Activated CD8-positive, alpha-beta T cell treated with anti-CD3 and anti-CD28 coated beads for 36 hours (primary cell): Measurements from ENCODE around the gene TAAR1. TPM values are rescaled to one million over a fixed set of nuclear protein-coding genes. Genes with fewer than 3 reads are reported as not detected.
"Not testable (repeated sequence)": the region's sequence is repeated elsewhere in the genome, so short reads cannot be mapped to it uniquely, and the experiment has no call there.

ENCODE experiments used
- ATAC-seq: fragments of 200-7000 bp; cut with Tn5 transposase; one replicate; pipeline ENCODE4 v1.10.0; 2021; ENCODE audit warnings: mild to moderate bottlenecking, moderate library complexity
- CTCF ChIA-PET: fragments of 350-600 bp; sonication (Branson Sonifier 250); formaldehyde crosslinking; loops from one replicate; lab custom pipeline; 2021; ENCODE audit warnings: antibody characterized with exemption; lab: Charles Lee
- POLR2A ChIA-PET: fragments of 350-600 bp; sonication (Branson Sonifier 250); formaldehyde crosslinking; loops from one replicate; lab custom pipeline; 2021; ENCODE audit warnings: antibody characterized with exemption; lab: Charles Lee
- DNase-seq: peaks from one replicate; pipeline ENCODE4 v3.0.0-alpha.2; 2020
- H3K27ac Mint-ChIP-seq: one replicate; pipeline ENCODE4 v1.8.0; 2021; ENCODE audit warnings: mild to moderate bottlenecking, mixed read lengths
- H3K27me3 Mint-ChIP-seq: one replicate; pipeline ENCODE4 v1.8.0; 2021; ENCODE audit warnings: mixed read lengths
- H3K36me3 Mint-ChIP-seq: one replicate; pipeline ENCODE4 v1.8.0; 2021; ENCODE audit warnings: low read depth, mixed read lengths
- H3K4me1 Mint-ChIP-seq: one replicate; pipeline ENCODE4 v1.8.0; 2021; ENCODE audit warnings: low read depth, mixed read lengths
- H3K4me3 Mint-ChIP-seq: one replicate; pipeline ENCODE4 v1.8.0; 2021; ENCODE audit warnings: mild to moderate bottlenecking, moderate library complexity, mixed read lengths
- H3K9me3 Mint-ChIP-seq: one replicate; pipeline ENCODE4 v1.8.0; 2021; ENCODE audit warnings: mixed read lengths
- CTCF ChIP-seq: fragments of 200-600 bp; IDR thresholded peaks from one replicate; pipeline ENCODE4 v1.8.0; 2022; ENCODE audit warnings: antibody characterized with exemption, mild to moderate bottlenecking
- intact Hi-C: fragments of 100-400 bp; cut with micrococcal nuclease; formaldehyde crosslinking; loops from one replicate; pipeline ENCODE4 v1.10.0; 2022
- total RNA-seq, 2 experiments: library from RNA; stranded (reverse); gene quantifications; one replicate each; pipeline ENCODE4 v1.2.3, GENCODE V29; 2021

The TAAR1 gene
- total RNA-seq, 2 experiments from 2014 or later, result not detected

- Mint-ChIP-seq H3K4me1 (peaks cover 4% of the 10 kb centered on the region), H3K9me3 (no peaks in the 10 kb centered on the region), H3K27ac (no peak overlapping the region), H3K4me3 (no peak overlapping the region), H3K27me3 (peaks cover 3% of the 10 kb centered on the region), H3K36me3 (no peaks in the 10 kb centered on the region)
- DNase-seq (no peak), ATAC-seq (no peak)
- ChIA-PET CTCF (interaction anchor here (1.0 kb wide), 1 partner anchor 19 kb away, joined by 3 read pairs; no protein-coding TSS in a partner anchor), POLR2A (no interaction called here)
- intact Hi-C loops, result no loop called here
- no peak for TF ChIP-seq CTCF
These were observed 8.6 kb downstream of the TAAR1 start for GRCh38 chr6:132650429-132650828.

- H3K27me3 Mint-ChIP-seq, result peaks cover 3% of the 10 kb centered on the region
- ATAC-seq, result no peak
- CTCF ChIA-PET, result interaction anchor here (1.0 to 1.4 kb wide), 3 partner anchors 10 to 369 kb away, joined by 3 read pairs; partner anchors contain the start of gene TAAR1
- intact Hi-C loops, result no loop called here
- no peak overlapping the region for H3K27ac Mint-ChIP-seq
- POLR2A ChIA-PET, result no interaction called here
- H3K4me3 Mint-ChIP-seq, result no peak overlapping the region
- peaks cover 4% of the 10 kb centered on the region for H3K4me1 Mint-ChIP-seq
- H3K36me3 Mint-ChIP-seq, result no peaks in the 10 kb centered on the region
- TF ChIP-seq CTCF, result no peak
- no peak for DNase-seq
- H3K9me3 Mint-ChIP-seq, result no peaks in the 10 kb centered on the region
These were observed 10.2 kb downstream of the TAAR1 start for GRCh38 chr6:132648828-132649227.

GRCh38 chr6:132648356-132648755 lies 10.6 kb downstream of the TAAR1 start:
- CTCF ChIA-PET, result interaction anchor here (1.0 to 1.4 kb wide), 2 partner anchors 11 to 22 kb away, joined by 3 read pairs; partner anchors contain the start of gene TAAR1
- POLR2A ChIA-PET, result no interaction called here
- no peak overlapping the region for H3K27ac Mint-ChIP-seq
- peaks cover 3% of the 10 kb centered on the region for H3K27me3 Mint-ChIP-seq
- DNase-seq, result peak; percentile 58
- no peak overlapping the region for H3K4me3 Mint-ChIP-seq
- intact Hi-C loops, result no loop called here
- TF ChIP-seq CTCF, result no peak
- no peak for ATAC-seq
- no peaks in the 10 kb centered on the region for H3K36me3 Mint-ChIP-seq
- H3K9me3 Mint-ChIP-seq, result no peaks in the 10 kb centered on the region
- H3K4me1 Mint-ChIP-seq, result peaks cover 4% of the 10 kb centered on the region

- DNase-seq (no peak), ATAC-seq (no peak)
- CTCF ChIA-PET, result no interaction called here
- peaks cover 1% of the 10 kb centered on the region for H3K27me3 Mint-ChIP-seq
- POLR2A ChIA-PET, result no interaction called here
- intact Hi-C loops, result no loop called here
- no peaks in the 10 kb centered on the region for H3K36me3 Mint-ChIP-seq
- no peak overlapping the region for H3K27ac Mint-ChIP-seq
- H3K4me1 Mint-ChIP-seq, result peaks cover 4% of the 10 kb centered on the region
- no peak for TF ChIP-seq CTCF
- H3K9me3 Mint-ChIP-seq, result no peaks in the 10 kb centered on the region
- no peak overlapping the region for H3K4me3 Mint-ChIP-seq
These were observed 15.4 kb downstream of the TAAR1 start for GRCh38 chr6:132643547-132643946.

- H3K27ac Mint-ChIP-seq, POLR2A ChIA-PET, H3K36me3 Mint-ChIP-seq, H3K9me3 Mint-ChIP-seq, ATAC-seq, H3K4me3 Mint-ChIP-seq, DNase-seq, H3K4me1 Mint-ChIP-seq, intact Hi-C loops: not testable (repeated sequence)
- H3K27me3 Mint-ChIP-seq, result peaks cover 21% of the 10 kb centered on the region
- CTCF ChIA-PET, result interaction anchor here (1.0 kb wide), 1 partner anchor 40 kb away, joined by 3 read pairs; no protein-coding TSS in a partner anchor
These were observed 21.8 kb downstream of the TAAR1 start for GRCh38 chr6:132637135-132637534.

- ATAC-seq, H3K9me3 Mint-ChIP-seq, DNase-seq, H3K36me3 Mint-ChIP-seq, H3K4me3 Mint-ChIP-seq, H3K4me1 Mint-ChIP-seq, H3K27ac Mint-ChIP-seq, intact Hi-C loops: not testable (repeated sequence)
- POLR2A ChIA-PET, result interaction anchor here (1.2 kb wide), 1 partner anchor 20 kb away, joined by 3 read pairs; no protein-coding TSS in a partner anchor
- peaks cover 20% of the 10 kb centered on the region for H3K27me3 Mint-ChIP-seq
- CTCF ChIA-PET, result interaction anchor here (1.0 kb wide), 1 partner anchor 38 kb away, joined by 3 read pairs; no protein-coding TSS in a partner anchor
These were observed 23.1 kb downstream of the TAAR1 start for GRCh38 chr6:132635906-132636305.

GRCh38 chr6:132635288-132635687 lies 23.7 kb downstream of the TAAR1 start:
- CTCF ChIA-PET, H3K4me3 Mint-ChIP-seq, H3K4me1 Mint-ChIP-seq, DNase-seq, H3K36me3 Mint-ChIP-seq, H3K27ac Mint-ChIP-seq, ATAC-seq, H3K9me3 Mint-ChIP-seq, POLR2A ChIA-PET, intact Hi-C loops: not testable (repeated sequence)
- peaks cover 20% of the 10 kb centered on the region for H3K27me3 Mint-ChIP-seq
